K562 (cell line): Measurements from ENCODE around the gene TJP2. TPM values are rescaled to one million over a fixed set of nuclear protein-coding genes. Genes with fewer than 3 reads are reported as not detected.

ENCODE experiments used
- ATAC-seq: fragments of 200-7000 bp; cut with Tn5 transposase; 3 replicates; pipeline ENCODE4 v1.9.1; 2020; ENCODE audit warnings: moderate library complexity
- BruUV-seq: library from RNA; stranded (reverse); fragments of 400-500 nt; replicated peaks from 2 replicates; lab custom pipeline; 2021; lab: Mats Ljungman, UMichigan
- CTCF ChIA-PET: fragments of 300-600 bp; formaldehyde crosslinking; extraction: SDS; loops from one replicate; lab custom pipeline; 2021; ENCODE audit warnings: low intra/inter-chr PET ratio; lab: Yijun Ruan, JAX
- POLR2A ChIA-PET: fragments of 300-600, 350-650 bp; sonication (Branson Sonifier 250); formaldehyde crosslinking; extraction: SDS; loops from one replicate; lab custom pipeline; 2021; ENCODE audit warnings: antibody characterized with exemption, inconsistent platforms; lab: Yijun Ruan, JAX
- DNase-seq, 4 experiments: peaks; one replicate each; pipeline versions ENCODE4 v3.0.0 to v3.0.0-alpha.2; 2011 to 2018; ENCODE audit warnings: low spot score in 3 of 4, mixed read lengths in 3 of 4; ENCODE audit errors: extremely low read depth in 1 of 4
- FAIRE-seq: peaks from 2 replicates; lab custom pipeline; 2011; peaks lifted over from hg19 to GRCh38; lab: Jason Lieb, UNC
- H2AFZ ChIP-seq: 2 replicates; pipeline ENCODE4 v1.6.0; 2011; ENCODE audit warnings: low read depth, low read length, control low read depth, inconsistent platforms
- H3K27ac ChIP-seq: fragments of 200-600 bp; 3 replicates; pipeline ENCODE4 v1.8.0; 2011; ENCODE audit warnings: low read depth, mild to moderate bottlenecking, control low read depth, inconsistent platforms, low read length, moderate library complexity, mixed read lengths; ENCODE audit errors: extremely low read depth
- H3K27me3 ChIP-seq, 2 experiments: fragments of 300-600 bp in 1 of 2; 2 replicates in 1 of 2; 3 replicates in 1 of 2; pipeline versions ENCODE4 v1.6.0 to v1.8.0; 2011; ENCODE audit warnings: inconsistent platforms in 2 of 2, low read length in 2 of 2, mild to moderate bottlenecking in 1 of 2, mixed read lengths in 1 of 2, moderate library complexity in 1 of 2; ENCODE audit not compliant: control insufficient read depth in 2 of 2, insufficient read depth in 2 of 2
- H3K36me3 ChIP-seq: fragments of 300-600 bp; 3 replicates; pipeline ENCODE4 v1.8.0; 2011; ENCODE audit warnings: mild to moderate bottlenecking, low read length, inconsistent platforms; ENCODE audit not compliant: control insufficient read depth, insufficient read depth
- H3K4me1 ChIP-seq, 2 experiments: fragments of 200-600 bp in 1 of 2; replicated peaks in 1 of 2; 2 replicates in 1 of 2; 3 replicates in 1 of 2; pipeline versions ENCODE4 v1.5.1 to v1.8.0; 2011; ENCODE audit warnings: inconsistent platforms in 2 of 2, low read length in 2 of 2, mild to moderate bottlenecking in 1 of 2, mixed read lengths in 1 of 2, moderate library complexity in 1 of 2; ENCODE audit not compliant: control insufficient read depth in 2 of 2, insufficient read depth in 2 of 2
- H3K4me2 ChIP-seq: 2 replicates; pipeline ENCODE4 v1.6.1; 2011; ENCODE audit warnings: low read length, control low read depth, inconsistent platforms, mixed read lengths; ENCODE audit not compliant: insufficient read depth
- H3K4me3 ChIP-seq: fragments of 200-600 bp; sonication (generic), shearing (Covaris generic); 2 replicates; pipeline ENCODE4 v1.5.1; 2016; ENCODE audit warnings: control low read depth, inconsistent platforms
- H3K79me2 ChIP-seq: fragments of 200-600 bp; 3 replicates; pipeline ENCODE4 v1.8.0; 2011; ENCODE audit warnings: low read length, inconsistent platforms; ENCODE audit not compliant: control insufficient read depth, insufficient read depth
- H3K9ac ChIP-seq, 2 experiments: 2 replicates each; pipeline versions ENCODE4 v1.6.0 to v1.6.1; 2011; ENCODE audit warnings: low read depth in 2 of 2, low read length in 2 of 2, control low read depth in 1 of 2, inconsistent platforms in 1 of 2, mild to moderate bottlenecking in 1 of 2, mixed read lengths in 1 of 2; ENCODE audit not compliant: insufficient read depth in 1 of 2
- H3K9me1 ChIP-seq: one replicate; pipeline ENCODE4 v1.6.0; 2011; ENCODE audit warnings: inconsistent platforms, mild to moderate bottlenecking, low read length, moderate library complexity; ENCODE audit not compliant: control insufficient read depth, insufficient read depth
- H3K9me3 ChIP-seq: replicated peaks from 2 replicates; pipeline ENCODE4 v1.5.1; 2011; ENCODE audit warnings: low read depth, low read length, inconsistent platforms; ENCODE audit not compliant: control insufficient read depth, insufficient read depth
- H4K20me1 ChIP-seq: replicated peaks from 2 replicates; pipeline ENCODE4 v1.6.1; 2011; ENCODE audit warnings: low read length, inconsistent platforms, mixed read lengths; ENCODE audit not compliant: control insufficient read depth, insufficient read depth
- ETS2 ChIP-seq: IDR thresholded peaks from 2 replicates; pipeline ENCODE4 v1.6.1; 2016; ENCODE audit warnings: borderline replicate concordance, missing genetic modification characterization, mild to moderate bottlenecking, moderate library complexity, missing compliant biosample characterization; ENCODE audit not compliant: poor library complexity, severe bottlenecking
- KHSRP ChIP-seq: fragments of 450-650 bp; IDR thresholded peaks from 2 replicates; pipeline ENCODE4 v1.6.1; 2017
- MAZ ChIP-seq, 2 experiments: fragments of 450-650 bp in 1 of 2; sonication (generic) in 1 of 2; formaldehyde crosslinking; IDR thresholded peaks in 1 of 2; conservative IDR thresholded peaks in 1 of 2; 2 replicates each; pipeline versions ENCODE4 v1.4.0 to v1.5.0; 2020; ENCODE audit warnings: mild to moderate bottlenecking in 1 of 2, missing genetic modification reagents in 1 of 2
- NFIC ChIP-seq: fragments of 450-650 bp; IDR thresholded peaks from 2 replicates; pipeline ENCODE4 v1.6.1; 2017; ENCODE audit warnings: mild to moderate bottlenecking, inconsistent platforms
- NONO ChIP-seq, 2 experiments: fragments of 200-400 bp in 1 of 2; fragments of 450-650 bp in 1 of 2; formaldehyde crosslinking in 1 of 2; IDR thresholded peaks; 2 replicates each; pipeline ENCODE4 v1.6.1; 2017; ENCODE audit warnings: low read depth in 2 of 2, mild to moderate bottlenecking in 2 of 2, moderate library complexity in 2 of 2, low read length in 1 of 2
- PHF8 ChIP-seq: fragments of 200-600 bp; sonication (generic); IDR thresholded peaks from 2 replicates; pipeline ENCODE4 v1.6.1; 2012; ENCODE audit warnings: mixed run types, mild to moderate bottlenecking, inconsistent platforms, low read length, moderate library complexity, borderline replicate concordance
- POLR2H ChIP-seq: IDR thresholded peaks from 2 replicates; pipeline ENCODE4 v1.6.1; 2016; ENCODE audit warnings: missing genetic modification characterization, low read depth, mild to moderate bottlenecking, control low read depth, missing compliant biosample characterization, moderate library complexity
- SAFB2 ChIP-seq: fragments of 200-400 bp; formaldehyde crosslinking; IDR thresholded peaks from 2 replicates; pipeline ENCODE4 v1.6.1; 2018; ENCODE audit warnings: borderline replicate concordance, low read length, low read depth, moderate library complexity; ENCODE audit not compliant: severe bottlenecking
- SRSF7 ChIP-seq: fragments of 200-400 bp; formaldehyde crosslinking; optimal IDR thresholded peaks from 2 replicates; pipeline ENCODE3; 2017; ENCODE audit warnings: mild to moderate bottlenecking, low read depth, low read length
- ZBTB17 ChIP-seq: fragments of 450-650 bp; formaldehyde crosslinking; IDR thresholded peaks from 2 replicates; pipeline ENCODE4 v1.4.0; 2020; ENCODE audit warnings: mild to moderate bottlenecking
- ZNF766 ChIP-seq: fragments of 200-800 bp; sonication (Bioruptor generic); conservative IDR thresholded peaks from 2 replicates; pipeline ENCODE4 v1.6.1; 2016; ENCODE audit warnings: missing genetic modification characterization, missing compliant biosample characterization
- ZNF778 ChIP-seq: fragments of 450-650 bp; formaldehyde crosslinking; IDR thresholded peaks from 2 replicates; pipeline ENCODE4 v1.4.0; 2020; ENCODE audit warnings: mild to moderate bottlenecking, moderate library complexity
- whole genome bisulfite sequencing: fragments of 100-300 bp; shearing (Covaris generic); methylation state at CpG from one replicate; pipeline ENCODE4 v1.1.6; 2016; ENCODE audit warnings: low coverage, mixed read lengths; ENCODE audit not compliant: insufficient coverage; ENCODE audit errors: missing lambda C conversion rate; 5-methylcytosine and 5-hydroxymethylcytosine counted together
- in situ Hi-C: fragments of 300-500 bp; cut with MboI; formaldehyde crosslinking; loops from 4 replicates; pipeline ENCODE4 v1.15.0; 2018; ENCODE audit warnings: inconsistent platforms, mixed read lengths
- intact Hi-C: fragments of 100-400 bp; cut with micrococcal nuclease; formaldehyde crosslinking; loops from 2 replicates; pipeline ENCODE4 v1.14.2; 2022
- polyA plus RNA-seq, 8 experiments: library from polyadenylated mRNA; depleted of rRNA in 4 of 8; stranded (reverse) in 5 of 8; unstranded in 3 of 8; fragments of >200 nt; fragmentation: Nextera tagmentation in 2 of 8; fragmentation: Illumina TruSeq in 1 of 8; extraction: Ambion mirVana in 2 of 8; extraction: Trizol in 1 of 8; gene quantifications; 2 replicates each; pipeline versions ENCODE4 v1.2.1 to v1.2.3, GENCODE V29; 2011 to 2014; ENCODE audit warnings: inconsistent platforms in 1 of 8, missing spikeins in 1 of 8
- total RNA-seq, 7 experiments: library from RNA; depleted of rRNA in 6 of 7; stranded (reverse); fragments of >200 nt in 6 of 7; fragmentation: Illumina TruSeq in 2 of 7; extraction: Trizol in 2 of 7; gene quantifications; 2 replicates each; pipeline versions ENCODE4 v1.2.1 to v1.2.3, GENCODE V29; 2011 to 2021; ENCODE audit warnings: low replicate concordance in 1 of 7
- TF ChIP-seq, protein P1 (sequence below): fragments of 250-450 bp; sonication (Bioruptor Pico); IDR thresholded peaks from 2 replicates; pipeline ENCODE4 v1.5.0; 2021; ENCODE audit warnings: mild to moderate bottlenecking, borderline replicate concordance

The TJP2 gene
- total and polyA plus RNA-seq, 9 of the 15 experiments (the other 6 are each of a cell fraction or from before 2014, with no cell fraction given): 4.0 to 24.1 (median 16.8) TPM

DNA sequence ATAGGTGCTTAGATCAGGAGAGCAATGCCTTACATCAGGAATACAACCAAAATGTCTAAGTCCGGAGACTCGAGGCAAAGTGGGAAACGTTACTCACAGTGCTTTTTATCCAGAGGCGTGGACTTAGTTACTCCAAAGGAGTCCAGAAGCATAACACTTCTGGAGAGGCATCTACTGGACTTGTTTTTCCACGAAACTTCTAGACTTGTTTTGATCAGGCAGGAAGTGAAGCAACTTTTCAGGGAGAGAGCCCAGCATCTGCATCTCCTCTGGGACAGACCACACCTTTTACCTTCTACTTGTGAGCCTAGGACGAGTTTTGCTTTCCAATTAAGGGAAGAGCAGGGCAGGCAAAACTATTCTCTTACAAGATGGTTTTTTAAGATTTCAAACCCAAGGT is 1.2 kb upstream of the TJP2 start:
- H3K4me1 ChIP-seq: peaks cover 23 to 50% of the 10 kb centered on the region in 2 experiments
- no peak overlapping the region for H3K4me3 ChIP-seq
- WGBS: 60% methylated on average over 6 of the region's 6 CpGs
- no TSS peak for BruUV-seq
- H3K36me3 ChIP-seq: no peaks in the 10 kb centered on the region
- no peaks in the 10 kb centered on the region; the same call in 1 of the 2 replicates for H4K20me1 ChIP-seq
- H3K79me2 ChIP-seq: peaks cover 37% of the 10 kb centered on the region
- CTCF ChIA-PET: no interaction called here
- in situ Hi-C loops: no loop called here
- H3K27ac ChIP-seq: no peak overlapping the region
- H3K9me1 ChIP-seq: no peaks in the 10 kb centered on the region
- no peak for TF ChIP-seq SAFB2
- TF ChIP-seq ZNF766: no peak
- no peak for TF ChIP-seq POLR2H (tag)
- TF ChIP-seq, all 486 proteins: peak for 0
- no peak overlapping the region for H3K9ac ChIP-seq
- no peaks in the 10 kb centered on the region for H3K9me3 ChIP-seq
- no peak overlapping the region for H2AFZ ChIP-seq
- ATAC-seq (no peak), DNase-seq (no peak), FAIRE-seq (no peak)
- H3K27me3 ChIP-seq: no peaks in the 10 kb centered on the region
- intact Hi-C loops: no loop called here
- no peak overlapping the region; the same call in 1 of the 2 replicates for H3K4me2 ChIP-seq
- POLR2A ChIA-PET: no interaction called here

DNA sequence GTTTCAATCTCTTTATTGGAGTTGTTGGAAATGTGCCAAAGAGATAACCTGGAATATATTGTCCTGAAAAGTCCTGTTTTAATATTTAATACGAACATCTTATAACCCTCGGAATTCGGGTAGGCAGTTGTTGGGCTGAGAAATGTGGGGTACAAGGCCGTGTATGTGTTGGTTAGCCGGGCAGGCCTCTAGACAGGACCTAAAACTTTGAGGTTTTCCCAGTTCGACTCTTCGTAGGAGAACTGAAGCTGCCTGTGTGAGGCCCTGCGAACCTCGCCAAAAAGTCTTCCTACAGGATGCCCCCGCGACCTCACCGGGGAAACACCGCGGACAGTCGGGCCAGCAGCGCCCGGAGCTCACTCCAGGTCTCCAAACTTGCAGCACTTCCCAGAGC is 583 bp upstream of the TJP2 start:
- Histone ChIP-seq H3K9ac (peak overlapping the region; percentile 58 to 98), H3K4me3 (peak overlapping the region; percentile 52), H4K20me1 (no peaks in the 10 kb centered on the region; the same call in 1 of the 2 replicates), H3K36me3 (no peaks in the 10 kb centered on the region), H3K4me1 (peaks cover 23 to 56% of the 10 kb centered on the region in 2 experiments), H3K79me2 (peaks cover 43% of the 10 kb centered on the region), H3K27ac (peak overlapping the region; percentile 79), H3K4me2 (peak overlapping the region; percentile 74), H3K9me1 (no peaks in the 10 kb centered on the region), H3K9me3 (no peaks in the 10 kb centered on the region), H3K27me3 (no peaks in the 10 kb centered on the region), H2AFZ (peak overlapping the region; percentile 88)
- peak; percentile 8; the same call in 2 of the 3 replicates for ATAC-seq
- ChIA-PET CTCF (no interaction called here), POLR2A (no interaction called here)
- no TSS peak for BruUV-seq
- no peak for DNase-seq
- no peak for FAIRE-seq
- intact Hi-C loops (no loop called here), in situ Hi-C loops (no loop called here)
- WGBS: 2% methylated on average over 17 of the region's 17 CpGs
- TF ChIP-seq ZBTB17 (CRISPR knock-in tag): 0 out of 2 replicates have a peak, but pooled peaks have one; percentile 13
- 0 out of 4 replicates have a peak, but pooled peaks of 1 of the 2 experiments have one; percentile 20 for TF ChIP-seq MAZ (CRISPR knock-in tag; conservative IDR thresholded peaks at IDR 0.05 in 1 of 2, IDR thresholded peaks at IDR 0.05 in 1 of 2)
- TF ChIP-seq NFIC: peak; percentile 87
- no peak for TF ChIP-seq KHSRP
- TF ChIP-seq, protein P1, sequence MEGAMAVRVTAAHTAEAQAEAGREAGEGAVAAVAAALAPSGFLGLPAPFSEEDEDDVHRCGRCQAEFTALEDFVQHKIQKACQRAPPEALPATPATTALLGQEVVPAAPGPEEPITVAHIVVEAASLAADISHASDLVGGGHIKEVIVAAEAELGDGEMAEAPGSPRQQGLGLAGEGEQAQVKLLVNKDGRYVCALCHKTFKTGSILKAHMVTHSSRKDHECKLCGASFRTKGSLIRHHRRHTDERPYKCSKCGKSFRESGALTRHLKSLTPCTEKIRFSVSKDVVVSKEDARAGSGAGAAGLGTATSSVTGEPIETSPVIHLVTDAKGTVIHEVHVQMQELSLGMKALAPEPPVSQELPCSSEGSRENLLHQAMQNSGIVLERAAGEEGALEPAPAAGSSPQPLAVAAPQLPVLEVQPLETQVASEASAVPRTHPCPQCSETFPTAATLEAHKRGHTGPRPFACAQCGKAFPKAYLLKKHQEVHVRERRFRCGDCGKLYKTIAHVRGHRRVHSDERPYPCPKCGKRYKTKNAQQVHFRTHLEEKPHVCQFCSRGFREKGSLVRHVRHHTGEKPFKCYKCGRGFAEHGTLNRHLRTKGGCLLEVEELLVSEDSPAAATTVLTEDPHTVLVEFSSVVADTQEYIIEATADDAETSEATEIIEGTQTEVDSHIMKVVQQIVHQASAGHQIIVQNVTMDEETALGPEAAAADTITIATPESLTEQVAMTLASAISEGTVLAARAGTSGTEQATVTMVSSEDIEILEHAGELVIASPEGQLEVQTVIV (CRISPR knock-in tag): no peak
- 0 out of 4 replicates have a peak, but pooled peaks of 1 of the 2 experiments have one; percentile 3 for TF ChIP-seq NONO (IDR thresholded peaks at IDR 0.05; ENCODE audit: low read depth in 2 of 2, low read length in 1 of 2)
- TF ChIP-seq ZNF778 (CRISPR knock-in tag): no peak
- no peak for TF ChIP-seq ZNF766
- TF ChIP-seq SRSF7: no peak
- no peak for TF ChIP-seq ETS2 (tag)
- peak; percentile 46; the same call in 1 of the 2 replicates for TF ChIP-seq PHF8
